GM23338 (cell line): Measurements from ENCODE around the gene BCAS1.

Experiments
- CREB1 ChIP-seq: fragments of 250-450 bp; sonication (Bioruptor Pico); IDR thresholded peaks from 2 replicates; pipeline ENCODE4 v1.5.0; 2020; ENCODE audit warnings: low read depth, mild to moderate bottlenecking, moderate library complexity
- CTCF ChIP-seq, 2 experiments: fragments of 200-600 bp in 1 of 2; sonication (generic) in 1 of 2; conservative IDR thresholded peaks; 2 replicates each; pipeline versions ENCODE4 v1.5.1 to v1.6.1; 2016 to 2017; ENCODE audit warnings: antibody characterized with exemption in 2 of 2, low read depth in 2 of 2, mild to moderate bottlenecking in 2 of 2, moderate library complexity in 1 of 2
- ETS1 ChIP-seq: IDR thresholded peaks from 2 replicates; pipeline ENCODE4 v1.6.1; 2016; ENCODE audit warnings: antibody characterized with exemption
- EZH2 ChIP-seq: fragments of 200-600 bp; sonication (generic); IDR thresholded peaks from one replicate; pipeline ENCODE4 v1.8.0; 2017; ENCODE audit warnings: antibody characterized with exemption, mild to moderate bottlenecking, low read depth; ENCODE audit not compliant: unreplicated experiment
- EZH2phosphoT487 ChIP-seq: fragments of 200-600 bp; sonication (generic); IDR thresholded peaks from one replicate; pipeline ENCODE4 v1.8.1; 2018; ENCODE audit warnings: antibody characterized with exemption; ENCODE audit not compliant: unreplicated experiment
- JUNB ChIP-seq: IDR thresholded peaks from one replicate; pipeline ENCODE4 v1.6.1; 2016; ENCODE audit warnings: antibody characterized with exemption; ENCODE audit not compliant: unreplicated experiment
- NANOG ChIP-seq: IDR thresholded peaks from 2 replicates; pipeline ENCODE4 v1.6.1; 2016; ENCODE audit warnings: antibody characterized with exemption, borderline replicate concordance
- POLR2AphosphoS5 ChIP-seq: IDR thresholded peaks from 2 replicates; pipeline ENCODE4 v1.6.1; 2016; ENCODE audit warnings: antibody characterized with exemption, low read depth
- REST ChIP-seq: IDR thresholded peaks from one replicate; pipeline ENCODE4 v1.6.1; 2018; ENCODE audit warnings: antibody characterized with exemption; ENCODE audit not compliant: unreplicated experiment
- STAT1 ChIP-seq: IDR thresholded peaks from one replicate; pipeline ENCODE4 v1.6.1; 2016; ENCODE audit warnings: antibody characterized with exemption; ENCODE audit not compliant: unreplicated experiment
- ZNF114 ChIP-seq: fragments of 250-450 bp; sonication (Bioruptor Pico); IDR thresholded peaks from 2 replicates; pipeline ENCODE4 v1.5.0; 2020; ENCODE audit warnings: mild to moderate bottlenecking, moderate library complexity
- ZNF331 ChIP-seq: fragments of 250-450 bp; sonication (Bioruptor Pico); IDR thresholded peaks from 2 replicates; pipeline ENCODE4 v1.5.0; 2020; ENCODE audit warnings: low read depth, mild to moderate bottlenecking, moderate library complexity

- TF ChIP-seq EZH2 (no peak), CTCF (conservative IDR thresholded peaks at IDR 0.05; ENCODE audit: low read depth in 2 of 2) (peak; percentile 32 to 47), EZH2phosphoT487 (no peak), CREB1 (CRISPR knock-in tag) (no peak), JUNB (no peak), POLR2AphosphoS5 (no peak), REST (no peak), ZNF331 (CRISPR knock-in tag) (no peak), ZNF114 (CRISPR knock-in tag) (no peak), ETS1 (no peak), STAT1 (no peak), NANOG (no peak)
These were observed 112.8 kb downstream of the BCAS1 start for GRCh38 chr20:53957451-53958172.
